RPMI8226 (cell line): Measurements from ENCODE around the gene GLIS1.

Experiments
- DNase-seq: peaks from one replicate; pipeline ENCODE4 v3.0.0-alpha.2; 2015

GLIS1 gene

GRCh38 chr1:53502641-53503432, 236.1 kb downstream of the GLIS1 start:
- no peak for DNase-seq

GRCh38 chr1:53501065-53502005, 237.6 kb downstream of the GLIS1 start:
- no peak for DNase-seq

GRCh38 chr1:53500204-53501064, 238.5 kb downstream of the GLIS1 start:
- DNase-seq = no peak

DNA sequence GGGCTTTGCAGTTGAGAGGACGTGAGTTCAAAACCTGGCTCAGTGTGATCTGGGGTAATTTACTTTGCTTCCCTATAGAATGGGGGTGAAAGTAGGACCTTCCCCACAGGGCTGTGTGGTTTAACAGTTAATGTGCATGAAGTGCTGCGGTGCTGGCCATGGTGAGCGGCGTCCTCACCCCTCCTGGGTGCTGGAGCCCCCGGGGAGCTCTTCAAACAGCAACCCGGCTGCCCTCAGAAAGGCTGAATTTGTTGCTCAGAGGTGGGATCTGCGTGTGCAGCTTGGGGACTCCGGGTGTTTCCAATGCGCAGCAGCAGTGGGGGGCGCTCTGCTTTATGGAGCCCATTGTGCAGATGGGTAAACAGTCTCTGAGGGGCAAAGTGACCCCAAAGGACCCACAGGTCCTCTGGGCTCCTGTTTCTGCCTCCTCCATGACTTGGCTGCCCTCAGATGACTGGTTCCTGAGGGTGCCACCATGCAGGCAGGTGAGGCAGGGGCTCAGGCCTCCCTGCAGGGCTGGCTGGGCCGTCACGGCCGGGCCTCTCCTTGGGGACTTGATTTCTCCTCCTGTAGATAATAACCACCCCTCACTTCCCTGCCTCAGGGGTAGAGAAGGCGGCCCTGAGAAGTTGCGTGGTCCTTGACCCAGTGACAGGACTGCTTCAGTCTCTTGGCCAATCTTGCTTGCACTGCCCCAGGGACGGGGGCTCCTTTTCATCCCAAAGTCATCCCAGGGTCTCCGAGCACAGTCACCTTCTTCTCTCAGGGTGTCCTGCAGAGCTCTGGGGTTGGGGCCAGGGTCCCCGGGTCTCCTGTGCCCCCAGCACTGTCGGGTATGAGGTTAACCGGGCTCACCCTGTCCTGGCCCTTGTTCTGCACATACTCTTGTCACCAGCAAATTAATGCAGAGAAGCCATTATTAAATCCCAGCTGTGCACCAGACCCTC, 239.4 kb downstream of the GLIS1 start:
- no peak for DNase-seq

DNA sequence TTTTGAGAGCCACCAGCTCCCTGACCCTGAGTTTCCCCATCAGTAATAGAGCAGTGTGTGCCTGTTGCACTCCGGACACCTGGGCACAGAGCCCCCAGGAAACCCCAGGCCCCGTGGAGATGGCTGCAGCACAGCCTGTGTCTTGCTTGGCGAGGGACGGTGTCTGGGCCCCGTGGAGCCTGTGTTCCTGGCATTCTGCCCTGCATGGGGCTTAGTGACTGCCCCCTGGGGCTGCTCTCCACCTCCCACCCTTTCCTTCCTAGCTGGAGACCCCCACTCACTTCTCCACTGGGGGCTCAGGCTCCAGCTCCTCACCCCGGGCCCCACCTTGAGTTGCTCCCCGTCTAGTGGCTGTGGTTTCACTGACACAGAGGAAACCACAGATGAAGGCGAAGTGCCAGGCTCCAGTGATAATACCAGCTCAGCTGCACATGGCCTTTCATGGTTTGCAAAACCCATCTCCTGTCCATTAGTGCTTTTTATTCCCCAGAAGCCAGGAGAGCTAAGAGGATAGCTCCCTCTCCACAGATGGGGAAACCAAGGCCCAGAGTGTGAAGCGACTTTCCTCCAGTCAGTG, 240.3 kb downstream of the GLIS1 start:
- DNase-seq = peak; percentile 52

DNA sequence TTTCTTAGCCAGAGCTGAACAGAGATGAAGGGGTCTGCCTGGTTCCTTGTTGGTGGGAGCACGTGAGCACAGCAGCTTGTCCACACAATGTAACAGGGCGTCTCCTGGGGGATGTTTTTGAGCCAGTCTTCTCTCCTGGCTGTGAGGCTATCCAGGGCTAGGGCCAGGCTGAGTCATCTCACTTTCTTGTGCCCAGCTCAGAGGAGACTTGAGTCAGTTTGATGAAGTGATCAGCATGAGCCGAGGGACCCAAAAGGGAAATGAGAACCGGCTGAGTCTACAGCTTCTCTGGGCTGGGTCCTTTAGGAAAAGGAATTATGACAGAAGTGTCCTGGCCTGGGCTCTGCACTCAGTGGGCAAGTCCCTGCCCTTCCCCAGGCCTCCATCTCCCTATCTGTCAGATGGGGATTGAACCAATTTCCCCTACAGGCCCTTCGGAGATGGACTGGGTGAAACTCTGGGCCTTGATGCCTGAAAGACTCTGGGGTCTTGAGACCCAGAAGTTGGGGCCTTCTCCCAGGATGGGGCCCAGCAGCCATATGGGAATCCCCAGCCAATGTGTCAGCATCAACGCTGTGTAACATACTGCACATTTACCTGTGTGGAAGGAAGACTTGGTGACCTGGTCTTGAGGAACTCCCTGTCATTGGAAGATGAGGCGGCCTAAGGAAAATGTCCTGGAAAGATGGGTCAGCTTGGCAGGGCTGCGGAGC, 243.2 kb downstream of the GLIS1 start:
- DNase-seq = no peak

DNA sequence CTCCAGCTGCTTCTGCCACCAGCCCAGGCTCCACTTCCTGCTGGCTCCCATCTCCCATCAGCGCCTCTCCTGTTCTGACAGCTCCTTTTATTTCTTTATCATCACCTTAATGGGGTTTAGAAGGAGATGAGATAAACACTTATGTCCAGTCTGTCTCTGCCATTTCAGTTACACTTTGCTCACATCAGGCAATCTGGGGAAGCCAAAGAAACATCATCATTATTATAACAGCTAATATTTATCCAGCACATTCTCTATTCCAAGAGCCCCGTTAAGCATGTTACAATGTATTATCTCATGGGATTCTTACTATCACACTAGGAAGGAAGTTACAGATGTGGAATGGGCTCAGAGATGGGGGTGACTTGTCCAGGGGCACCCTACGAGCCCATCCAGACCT, 248.6 kb downstream of the GLIS1 start:
- no peak for DNase-seq

GRCh38 chr1:53486395-53487026, 252.5 kb downstream of the GLIS1 start:
- no peak for DNase-seq

DNA sequence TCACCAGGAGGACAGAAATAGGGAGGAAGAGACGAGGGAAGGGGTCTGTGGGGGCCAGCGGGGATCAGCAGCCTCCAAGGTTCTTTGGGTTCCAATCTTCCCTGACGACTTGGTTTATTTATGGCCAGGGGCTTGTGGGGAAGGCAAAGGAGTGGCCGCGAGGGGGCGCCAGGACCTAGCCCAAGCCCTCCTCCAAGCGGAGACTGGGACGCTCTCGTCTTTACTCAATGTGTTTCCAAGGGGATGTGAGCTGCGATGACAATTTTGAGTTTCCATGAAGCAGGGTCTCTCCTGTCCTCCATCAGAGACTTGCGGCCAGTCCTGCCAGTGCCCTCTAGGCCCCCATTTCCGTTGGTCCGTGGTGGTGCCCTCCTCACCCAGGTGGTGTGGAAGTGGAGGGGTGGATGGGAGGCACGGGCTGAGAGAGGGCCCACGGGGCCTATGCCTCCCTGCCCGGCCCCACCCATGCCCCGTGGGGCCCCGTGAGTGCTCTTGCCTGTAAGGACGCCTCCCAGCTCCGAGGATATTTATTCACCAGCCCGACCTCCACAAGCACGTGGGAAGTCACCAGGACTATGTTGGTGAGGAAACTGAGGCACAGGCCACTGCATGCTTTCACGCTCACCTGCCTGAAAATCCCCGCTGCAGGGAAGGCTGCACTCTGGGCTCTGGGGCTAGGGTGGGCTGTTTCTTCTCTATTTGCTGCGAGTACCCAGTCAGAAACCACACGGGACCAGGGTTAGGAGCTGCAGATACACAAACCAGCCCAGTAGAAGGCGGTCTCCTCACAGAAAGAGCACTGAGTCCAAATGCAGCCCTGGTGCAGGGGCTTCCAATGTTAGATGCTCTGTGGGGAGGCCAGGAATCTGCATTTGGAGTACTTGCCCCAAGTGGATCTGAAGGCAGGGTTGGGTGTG, 253.2 kb downstream of the GLIS1 start:
- DNase-seq = peak; percentile 84

- DNase-seq = no peak
These were observed 254.1 kb downstream of the GLIS1 start for GRCh38 chr1:53484705-53485477.

- no peak for DNase-seq
These were observed 255.3 kb downstream of the GLIS1 start for GRCh38 chr1:53483656-53484055.

DNA sequence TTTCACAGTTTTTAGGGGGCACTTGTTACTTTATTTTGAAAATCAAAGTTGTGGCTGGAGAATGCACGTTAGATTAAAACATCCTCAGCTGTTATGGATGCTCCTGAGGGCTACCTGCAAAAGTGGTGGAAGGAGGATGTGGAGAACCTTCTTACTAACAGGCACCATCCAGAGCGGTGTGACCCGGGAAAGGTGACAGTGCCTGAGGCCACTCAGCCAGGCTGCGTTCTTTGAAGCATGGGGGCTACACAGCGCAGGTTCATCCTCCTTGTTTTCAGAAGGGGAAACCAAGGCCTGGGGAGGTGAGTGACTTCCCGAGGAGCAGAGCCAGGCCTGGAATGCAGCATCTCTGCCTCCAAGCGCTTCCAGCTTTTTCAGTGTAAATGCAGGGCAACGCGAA, 255.8 kb downstream of the GLIS1 start:
- no peak for DNase-seq

- no peak for DNase-seq
These were observed 256.4 kb downstream of the GLIS1 start for GRCh38 chr1:53482441-53483153.

DNA sequence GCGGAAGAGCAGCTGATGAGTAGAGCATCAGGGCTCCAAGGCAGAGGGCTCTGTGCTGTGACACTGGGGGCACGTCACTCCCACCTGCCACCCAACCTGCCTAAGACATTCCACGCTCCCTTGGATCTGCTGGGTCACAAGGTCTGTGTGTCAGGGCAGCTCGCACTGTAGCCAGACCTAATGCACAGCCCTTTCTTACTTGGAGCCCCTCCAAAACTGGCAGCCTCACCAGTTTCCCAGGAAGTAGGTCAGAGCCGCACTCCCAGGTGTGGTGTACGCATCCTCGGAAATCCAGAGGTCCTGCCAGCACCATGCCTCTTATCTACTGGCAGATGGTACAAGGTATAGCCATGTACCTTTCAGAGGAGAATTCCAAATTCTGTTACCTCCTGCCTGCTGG, 257.5 kb downstream of the GLIS1 start:
- no peak for DNase-seq

DNA sequence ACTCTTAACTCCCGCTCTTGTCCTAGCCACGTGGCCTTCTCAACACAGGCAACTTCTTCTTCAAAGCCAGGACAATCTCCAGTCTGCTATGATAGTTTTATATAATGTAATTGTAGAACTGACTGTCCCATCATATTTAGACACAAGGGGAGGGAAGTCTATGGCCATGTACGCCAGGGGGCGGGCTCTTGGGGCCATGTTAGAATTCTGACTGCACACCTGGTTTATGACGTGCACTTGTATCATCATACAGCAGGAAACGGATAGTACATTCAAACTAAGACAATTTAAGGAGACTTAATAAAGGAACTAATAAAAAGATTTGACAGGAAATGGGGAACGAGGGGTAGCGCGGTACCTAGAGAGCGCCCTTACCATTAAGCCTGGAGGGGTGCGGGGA, 258.3 kb downstream of the GLIS1 start:
- DNase-seq = peak; percentile 44

DNA sequence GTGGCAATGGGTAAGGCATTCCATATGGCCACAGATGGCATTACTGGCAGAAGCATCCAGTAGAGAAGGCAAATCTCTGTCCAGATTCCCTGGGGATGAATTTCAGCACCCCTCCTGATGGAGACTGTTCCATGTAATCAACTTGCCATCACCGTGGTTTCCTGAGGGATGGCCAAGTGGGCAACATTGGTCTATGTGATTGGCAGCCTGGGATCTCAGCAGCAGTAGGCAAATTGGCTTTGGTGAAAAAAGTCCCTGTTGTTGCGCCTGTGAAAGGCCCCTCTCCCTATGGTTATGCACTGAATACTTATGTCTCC, 260.5 kb downstream of the GLIS1 start:
- no peak for DNase-seq

DNA sequence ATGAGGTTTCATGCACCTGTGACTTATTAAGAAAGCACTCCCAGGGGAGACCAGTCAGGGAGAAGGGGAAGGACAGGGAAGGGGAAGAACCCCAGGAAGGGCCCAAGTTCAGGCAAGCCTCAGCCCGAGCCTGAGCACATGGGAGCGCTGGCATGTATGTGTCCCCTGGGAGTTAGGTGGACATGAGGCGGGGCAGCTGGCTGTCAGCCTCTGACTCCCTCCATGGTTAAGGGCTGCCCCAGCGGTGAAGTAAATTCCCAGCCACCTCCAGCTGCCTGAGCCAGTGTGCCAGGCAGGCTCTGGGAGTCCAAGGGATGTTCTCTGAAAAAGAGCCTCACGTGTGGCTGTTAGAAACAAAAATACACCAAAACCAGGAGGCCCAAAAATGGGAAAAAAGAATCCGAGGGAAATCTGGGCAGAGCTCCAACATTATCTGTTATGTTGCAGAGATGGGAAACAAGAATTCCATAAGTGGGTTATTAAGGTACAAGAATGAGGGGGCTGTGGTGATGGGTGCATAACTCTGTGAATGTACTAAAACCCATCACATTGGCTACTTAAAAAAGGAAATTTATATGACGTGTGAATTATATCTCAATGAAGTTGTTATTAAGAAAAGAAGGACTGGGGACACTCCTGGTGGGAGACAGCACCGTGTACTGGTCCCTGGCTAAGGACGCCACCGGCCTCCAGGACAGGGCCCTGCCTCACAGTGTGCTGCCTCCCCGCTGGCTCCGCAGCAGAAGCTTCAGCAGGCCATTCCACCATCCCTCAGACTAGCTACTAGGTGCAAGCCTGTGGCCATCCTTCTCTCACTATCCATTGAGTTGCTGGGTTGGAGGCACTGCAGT, 261.1 kb downstream of the GLIS1 start:
- DNase-seq = no peak
